GM18517 (cell line): ENCODE data around the gene KRT20.
"Not testable (repeated sequence)": the region's sequence is repeated elsewhere in the genome, so short reads cannot be mapped to it uniquely, and the experiment has no call there.

Source experiments
- ATAC-seq: cut with Tn5 transposase; IDR thresholded peaks from one replicate; pipeline ENCODE4 v1.9.1; 2021; ENCODE audit warnings: mild to moderate bottlenecking, moderate library complexity; ENCODE audit not compliant: unreplicated experiment

The KRT20 gene

DNA sequence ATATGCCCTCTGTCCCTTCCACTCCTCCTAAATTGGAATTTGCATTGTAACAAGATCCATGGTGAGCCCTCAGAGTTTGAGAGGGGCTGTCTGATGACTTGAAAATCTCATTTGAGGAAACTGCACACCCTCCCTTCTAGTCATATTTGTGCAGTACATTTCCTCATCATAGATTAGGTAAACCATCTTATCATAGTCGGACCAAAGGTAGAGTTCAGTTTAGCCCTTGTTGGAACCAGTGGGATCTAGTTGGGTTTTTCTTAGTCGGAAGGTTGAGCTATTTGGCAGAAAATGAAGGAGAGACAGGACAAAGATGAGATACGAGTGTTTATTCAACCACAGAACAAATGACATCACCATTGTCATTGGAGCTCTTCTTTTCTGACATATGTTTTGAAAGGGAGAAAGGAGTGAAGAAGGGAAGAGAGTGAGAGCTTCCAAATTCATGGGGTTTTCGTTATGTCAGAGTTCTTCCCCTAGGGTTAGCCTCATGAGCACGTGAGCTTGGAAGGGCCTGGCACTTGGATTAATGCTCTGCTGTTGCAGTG is 15.8 kb upstream of the KRT20 start:
- ATAC-seq: no peak

DNA sequence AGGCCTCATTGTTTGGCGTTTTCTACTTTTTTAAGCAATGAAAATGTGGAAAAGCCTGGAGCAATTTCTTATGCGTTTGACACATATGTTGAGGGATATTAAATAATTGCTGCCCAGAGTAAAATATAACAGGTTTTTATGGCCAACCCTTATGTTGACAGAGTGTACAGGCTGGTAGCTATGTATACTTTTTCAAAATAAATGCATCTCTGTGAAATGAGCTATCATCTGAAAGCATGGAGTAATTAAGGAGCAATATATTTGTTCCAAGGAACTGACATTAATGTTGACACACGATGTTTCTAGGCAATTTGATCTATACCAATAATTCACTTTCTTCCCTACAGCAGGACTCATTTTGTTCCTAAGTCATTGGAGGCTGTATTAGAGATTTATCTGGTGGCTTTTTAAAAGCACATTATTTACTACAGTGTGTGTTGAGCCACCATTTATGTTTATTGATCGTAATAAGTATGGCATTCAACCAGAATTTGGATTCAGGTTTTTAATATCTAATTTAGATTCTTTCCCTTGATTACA is 11.9 kb upstream of the KRT20 start:
- no peak for ATAC-seq

DNA sequence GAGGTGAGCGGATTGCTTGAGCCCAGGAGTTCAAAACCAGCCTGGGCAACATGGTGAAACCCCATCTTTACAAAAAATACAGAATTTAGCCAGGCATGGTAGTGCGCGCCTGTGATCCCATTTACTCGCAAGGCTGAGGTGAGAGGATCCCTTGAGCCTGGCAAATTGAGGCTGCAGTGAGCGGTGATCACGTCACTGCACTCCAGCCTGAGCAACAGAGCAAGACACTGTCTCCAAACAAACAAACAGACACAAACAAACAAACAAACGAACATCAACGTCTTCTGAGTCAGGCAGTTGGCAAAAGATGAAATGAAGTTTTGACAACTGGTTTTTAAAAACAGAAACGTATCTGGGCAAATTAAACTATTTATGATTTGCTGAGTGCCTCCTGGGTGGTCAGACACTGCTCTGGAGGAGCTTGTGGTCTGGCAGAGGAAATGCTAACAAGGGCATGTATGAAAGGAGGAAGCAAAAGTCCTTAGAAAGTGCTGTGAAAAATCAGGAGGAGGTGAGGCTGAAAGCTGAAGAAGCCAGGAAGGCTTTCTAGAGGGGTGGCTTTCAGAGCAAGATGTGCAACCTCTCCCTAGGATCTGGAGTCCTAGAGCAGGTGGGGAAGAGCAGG is 10.2 kb upstream of the KRT20 start:
- no peak for ATAC-seq

DNA sequence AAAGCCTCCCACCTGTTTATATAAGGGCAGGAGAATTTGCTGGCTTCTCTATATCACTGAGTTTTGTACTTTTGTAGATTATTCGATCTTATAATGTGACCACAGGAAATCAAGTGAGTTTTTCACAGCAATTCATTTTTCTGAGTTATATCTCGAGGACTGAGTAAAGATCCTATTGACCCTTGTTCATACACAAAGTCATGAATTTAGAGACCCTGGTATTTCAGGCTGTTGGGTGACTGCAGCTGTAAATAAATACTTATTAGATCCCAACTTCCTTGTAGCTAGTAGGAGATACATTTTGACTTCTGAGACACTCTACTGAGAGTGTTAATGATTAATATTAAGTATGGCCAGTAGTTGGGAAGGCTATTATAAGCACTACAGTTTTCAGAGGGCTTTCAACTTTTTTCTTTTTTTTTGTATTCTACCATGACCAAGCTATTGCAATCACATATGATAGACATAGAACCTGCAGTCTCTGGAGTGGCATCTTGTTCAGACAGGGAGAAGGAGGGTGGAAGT is 3.2 kb upstream of the KRT20 start:
- ATAC-seq: no peak

DNA sequence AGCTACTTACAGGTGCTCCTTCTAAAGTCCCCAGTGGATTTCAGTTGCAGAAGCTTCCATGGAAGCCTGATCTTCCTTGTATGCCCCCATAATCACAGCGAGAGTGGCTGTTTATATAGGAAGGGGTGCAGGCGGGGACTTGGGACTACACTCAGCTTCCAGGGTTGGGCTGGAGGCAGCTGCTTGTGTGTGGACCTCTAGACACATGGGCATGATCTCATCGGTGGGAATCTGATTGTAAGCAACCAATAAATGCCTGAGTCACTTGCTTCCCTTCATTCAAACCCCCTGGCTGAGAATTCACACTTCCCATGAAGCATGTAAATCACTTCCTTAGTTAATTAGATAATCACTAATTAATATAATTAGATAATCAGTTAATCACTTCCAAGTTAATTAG is 1.0 kb upstream of the KRT20 start:
- no peak for ATAC-seq

DNA sequence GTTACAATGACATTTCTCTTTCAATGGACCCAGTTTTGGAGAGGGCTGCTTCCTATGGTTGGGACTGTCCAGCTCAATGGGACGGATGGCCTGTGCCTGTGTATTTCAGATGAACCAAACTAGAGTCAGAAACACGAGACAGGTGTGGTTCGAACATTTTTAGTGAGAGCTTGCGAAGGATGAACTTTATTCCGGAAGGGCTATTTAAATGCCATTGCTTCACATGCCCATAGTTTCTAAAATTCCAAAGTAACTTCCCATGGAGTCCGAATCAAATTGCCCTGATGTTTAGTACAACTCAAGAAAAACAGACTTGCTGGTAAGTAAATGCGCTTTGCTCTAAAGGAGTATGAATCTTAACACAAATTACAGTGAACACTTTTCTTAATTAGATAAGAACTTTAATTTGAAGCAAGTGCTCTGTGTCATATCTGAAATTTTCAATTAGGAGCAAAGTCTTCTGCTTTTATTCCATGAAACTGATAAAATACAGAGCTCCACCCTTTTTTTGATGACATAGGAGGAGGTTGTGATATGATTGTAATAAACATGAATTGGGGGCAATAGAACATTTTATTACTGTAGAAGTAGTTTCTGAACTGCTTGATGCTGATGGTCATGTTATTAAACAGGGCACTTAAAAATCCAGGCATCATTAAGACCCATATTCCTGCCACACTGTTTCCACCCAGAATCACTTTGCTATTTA is 1.3 kb downstream of the KRT20 start:
- no peak for ATAC-seq

DNA sequence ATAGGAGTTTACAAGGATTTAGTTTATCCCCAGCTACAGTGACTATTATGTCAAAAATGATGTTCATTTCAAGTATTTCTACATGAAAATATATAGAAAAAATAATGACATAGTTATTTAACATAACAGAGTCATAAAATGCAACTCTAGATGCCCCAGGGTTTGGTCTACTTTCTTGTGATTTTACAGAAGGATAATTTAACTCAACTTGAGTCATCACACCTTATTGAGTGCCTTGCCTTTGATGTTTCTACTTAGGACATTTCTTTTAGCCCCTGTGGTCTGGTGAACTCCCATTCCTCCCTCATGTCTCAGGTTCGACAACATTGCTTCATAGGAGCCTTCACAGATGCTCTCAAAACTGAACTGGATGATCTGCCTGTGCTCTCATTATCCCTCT is 2.0 kb downstream of the KRT20 start:
- no peak for ATAC-seq

DNA sequence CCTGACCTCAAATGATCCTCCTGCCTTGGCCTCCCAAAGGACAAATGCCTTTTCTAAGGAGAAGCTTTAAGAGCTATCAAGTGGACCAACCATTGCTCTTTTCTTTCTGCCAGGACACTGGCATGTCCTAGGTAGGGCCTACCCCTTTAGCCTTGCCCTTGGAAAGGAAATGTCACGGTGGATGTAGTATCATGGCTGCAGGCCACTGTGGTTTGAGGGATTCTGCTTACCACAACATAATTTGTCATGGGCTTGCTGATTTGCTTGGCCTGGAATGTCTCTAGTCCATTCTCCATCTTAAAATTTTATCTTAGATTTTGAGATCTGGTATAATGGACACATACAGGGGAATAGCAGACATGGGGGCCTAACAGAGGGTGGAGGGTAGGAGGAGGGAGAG is 6.0 kb downstream of the KRT20 start:
- ATAC-seq: no peak

DNA sequence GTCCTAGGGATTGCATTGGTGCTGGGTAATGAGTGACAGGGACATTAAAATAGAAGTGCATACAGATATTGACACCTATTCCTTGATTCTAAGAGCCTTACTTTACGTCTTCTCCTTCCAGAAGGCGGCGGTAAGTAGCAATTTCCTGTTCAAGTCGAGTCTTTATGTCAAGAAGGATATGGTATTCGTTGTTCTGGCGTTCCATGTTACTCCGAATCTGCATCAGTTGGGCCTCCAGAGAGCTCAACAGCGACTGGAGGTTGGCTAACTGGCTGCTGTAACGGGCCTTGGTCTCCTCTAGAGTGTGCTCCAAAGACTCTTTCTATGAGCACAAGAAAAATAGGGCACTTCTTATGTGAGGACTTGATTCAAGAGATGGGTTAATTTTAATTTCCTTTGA is 7.0 kb downstream of the KRT20 start:
- ATAC-seq: no peak

DNA sequence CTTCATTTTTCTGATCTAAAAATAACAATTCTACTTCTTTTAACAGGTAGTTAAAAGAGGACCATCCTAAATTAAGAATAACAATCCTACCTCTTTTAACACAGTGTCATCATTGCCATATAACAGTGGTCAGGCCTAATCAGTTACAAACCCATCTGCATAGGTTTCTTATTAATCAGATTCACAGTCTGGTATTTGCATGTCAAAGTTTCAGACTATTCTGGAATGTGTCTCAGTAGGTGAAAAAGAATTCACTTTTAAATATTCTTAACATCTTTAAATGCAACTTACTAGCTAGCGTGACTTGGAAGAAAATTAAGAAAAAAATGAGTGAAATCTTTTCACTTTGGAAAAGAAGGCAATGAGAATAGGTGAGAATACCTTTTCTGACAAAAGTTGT is 11.2 kb downstream of the KRT20 start:
- ATAC-seq: no peak

DNA sequence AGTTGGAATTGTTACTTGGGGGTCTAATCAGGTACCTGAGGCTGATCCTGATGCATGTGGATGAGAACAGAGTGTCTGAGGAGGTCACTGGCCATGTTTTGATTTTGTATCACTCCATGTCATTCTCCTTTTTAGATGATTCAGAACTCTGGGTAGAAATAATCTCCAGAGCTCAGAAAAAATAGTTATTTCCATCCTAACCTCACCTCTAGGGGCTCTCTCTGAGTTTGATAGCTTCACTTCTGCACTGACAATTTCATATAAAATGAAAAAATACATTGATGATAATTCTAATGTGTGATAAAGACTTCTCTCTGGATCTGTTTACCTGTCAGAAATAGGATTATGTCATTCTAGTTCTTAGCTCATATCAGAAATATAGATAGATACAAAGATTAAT is 11.8 kb downstream of the KRT20 start:
- no peak for ATAC-seq

DNA sequence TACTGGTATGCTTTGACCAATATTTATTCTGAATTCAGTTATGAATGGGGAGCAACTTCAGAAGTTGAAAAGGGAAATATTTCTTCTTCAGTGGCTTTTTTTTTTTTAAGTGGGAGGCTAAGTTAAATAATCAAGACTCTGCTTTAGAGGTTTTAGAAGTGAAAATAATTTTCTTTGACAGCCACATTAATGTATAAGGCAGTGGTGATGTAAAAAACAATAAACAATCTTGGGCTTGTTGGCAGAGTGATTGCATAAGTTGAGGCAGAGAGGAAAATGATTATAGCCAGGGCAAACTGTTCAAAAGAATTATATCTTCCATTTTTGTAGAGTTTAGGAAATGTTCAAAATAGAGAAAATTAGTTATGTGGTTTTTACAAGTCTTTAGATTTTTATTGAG is 12.6 kb downstream of the KRT20 start:
- no peak for ATAC-seq

DNA sequence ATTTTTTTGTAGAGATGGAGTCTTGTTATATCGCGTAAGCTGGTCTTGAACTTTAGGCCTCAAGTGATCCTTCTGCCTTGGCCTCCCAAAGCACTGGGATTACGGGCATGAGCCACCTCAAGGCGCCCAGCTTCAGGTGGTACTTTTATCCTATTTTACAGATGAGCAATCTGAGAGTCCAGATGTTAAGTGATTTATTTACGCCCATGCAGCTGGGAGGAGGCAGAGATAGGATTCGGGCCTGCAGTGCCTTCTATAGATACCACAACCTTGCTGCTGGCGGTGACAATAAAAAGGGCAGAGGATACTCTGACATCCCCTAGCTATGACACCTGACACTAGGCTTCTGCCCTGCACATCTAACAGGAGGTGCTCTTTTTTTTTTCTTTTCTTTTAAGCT is 13.7 kb downstream of the KRT20 start:
- no peak for ATAC-seq

DNA sequence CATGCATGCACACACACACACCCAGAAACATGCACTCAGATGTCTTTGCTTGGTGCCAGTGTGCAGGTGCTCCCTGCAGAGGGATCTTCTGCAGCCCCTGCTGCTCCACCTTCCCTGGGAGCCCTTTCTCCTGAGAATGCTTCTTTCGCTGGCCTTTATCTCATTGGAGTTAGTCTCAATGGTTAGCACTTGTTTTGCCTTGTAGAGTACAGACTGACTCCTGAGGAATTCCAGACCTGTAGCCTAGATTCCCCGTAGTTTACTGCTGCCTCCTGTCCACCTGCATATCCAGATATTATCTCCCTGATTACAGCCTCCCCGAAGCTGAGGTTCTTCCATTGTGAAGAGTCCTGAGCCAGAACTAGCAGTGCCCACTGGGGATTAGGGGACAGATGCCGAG is 14.9 kb downstream of the KRT20 start:
- ATAC-seq: no peak

DNA sequence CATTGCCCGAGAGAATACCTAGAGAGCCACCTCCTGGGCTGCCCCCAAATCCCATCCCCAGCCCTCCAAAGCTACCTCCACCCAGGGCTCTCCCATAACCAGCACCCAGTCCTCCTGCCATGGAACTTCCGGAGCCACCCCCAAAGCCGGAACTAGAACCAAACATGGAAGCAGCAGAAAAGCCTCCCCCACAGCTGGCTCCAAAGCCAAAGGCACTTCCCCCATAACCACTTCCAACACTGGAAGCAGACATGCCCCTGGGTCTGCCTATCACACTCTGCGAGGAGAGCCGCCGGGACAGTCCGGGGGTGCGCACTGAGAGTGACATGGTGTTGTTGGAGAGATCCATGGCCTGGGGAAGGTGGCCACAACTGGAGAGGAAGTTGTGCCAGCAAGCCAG is 18.2 kb downstream of the KRT20 start, which contains the start of gene KRT12:
Gene KRT12 (minus strand): TSS at position 386 of the 400 bp plus-strand sequence. CDS start 37 bp downstream, at position 349.
- ATAC-seq: no peak

DNA sequence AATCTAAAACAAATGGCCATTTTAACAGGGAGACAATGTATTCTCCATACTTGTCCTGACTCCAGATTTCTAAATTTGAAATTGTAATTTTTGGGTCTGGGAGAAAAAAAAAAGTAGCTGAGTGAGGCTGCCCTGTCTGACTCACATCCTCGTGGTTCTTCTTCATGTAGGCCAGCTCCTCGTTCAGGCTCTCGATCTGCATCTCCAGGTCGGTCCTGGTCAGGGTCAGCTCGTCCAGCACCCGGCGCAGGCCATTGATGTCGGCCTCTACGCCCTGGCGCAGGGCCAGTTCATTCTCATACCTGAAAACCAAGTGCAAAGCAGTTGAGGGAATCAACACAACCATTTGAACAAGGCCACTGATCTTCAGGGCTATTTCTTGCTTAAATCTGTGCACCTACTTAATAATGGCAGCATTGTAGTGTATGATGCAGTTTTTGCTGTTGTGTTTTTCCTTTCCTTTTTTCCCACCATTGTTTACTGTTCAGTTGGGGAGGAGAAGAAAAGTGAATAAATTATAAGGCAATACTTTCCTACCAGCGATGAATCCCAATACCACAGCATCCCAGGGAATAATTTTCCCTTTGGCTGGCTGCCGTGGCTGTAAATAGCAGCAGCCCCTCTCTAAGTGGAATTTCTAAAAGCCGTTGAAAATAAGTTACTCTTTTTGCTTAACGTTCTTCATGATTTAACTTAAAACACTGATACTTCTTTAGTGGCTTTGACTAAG is 20.2 kb downstream of the KRT20 start:
- no peak for ATAC-seq

DNA sequence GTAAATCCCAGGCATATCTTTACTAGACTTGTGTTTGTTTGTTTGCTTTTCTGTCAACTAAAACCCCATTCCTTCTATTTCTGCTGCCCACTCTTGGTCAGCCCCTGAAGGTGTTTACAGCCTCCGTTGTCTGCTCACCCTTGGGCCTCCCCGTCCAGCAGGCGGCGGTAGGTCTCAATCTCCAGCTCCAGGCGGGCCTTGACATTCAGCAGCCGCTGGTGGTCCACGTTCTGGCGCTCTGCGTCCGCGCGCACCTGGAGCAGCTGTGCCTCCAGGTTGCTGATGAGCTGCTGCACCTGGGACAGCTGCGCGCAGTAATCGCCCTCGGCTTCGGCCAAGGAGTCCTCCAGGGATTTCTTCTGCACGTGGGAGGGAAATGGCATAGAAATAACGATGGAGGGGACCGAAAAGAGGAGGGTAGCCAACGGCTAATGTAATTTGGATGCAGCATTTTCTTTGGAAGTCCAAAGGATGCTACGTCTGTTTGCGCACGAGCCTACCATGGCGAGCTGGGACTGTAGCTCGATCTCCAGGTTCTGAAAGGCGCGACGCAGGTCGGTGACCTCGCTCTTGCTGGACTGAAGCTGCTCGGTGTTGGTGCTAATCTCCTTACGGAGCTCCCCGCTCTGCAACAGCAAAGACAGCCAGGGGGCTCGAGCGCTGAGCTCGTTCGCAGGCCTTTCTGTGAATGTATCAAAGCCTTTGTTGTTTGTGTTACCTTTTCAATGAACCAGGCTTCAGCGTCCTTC is 21.9 kb downstream of the KRT20 start:
- no peak for ATAC-seq

DNA sequence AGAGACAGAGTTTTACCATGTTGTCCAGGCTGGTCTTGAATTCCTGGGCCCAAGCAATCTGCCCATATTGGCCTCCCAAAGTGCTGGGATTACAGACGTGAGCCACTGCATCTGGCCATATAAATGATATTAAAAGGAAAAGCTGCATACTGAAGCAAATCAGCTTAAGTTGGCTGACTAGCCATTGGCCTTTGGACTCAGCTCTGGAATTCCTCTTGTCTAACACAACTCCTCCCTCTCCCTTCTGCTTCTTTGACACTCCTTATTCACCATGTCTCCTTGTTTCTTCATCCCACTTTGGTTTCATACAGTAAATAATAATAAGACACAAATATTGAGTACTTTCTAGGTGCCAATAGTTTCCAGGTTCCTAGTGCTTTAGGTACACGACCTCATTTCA is 25.5 kb downstream of the KRT20 start:
- no peak for ATAC-seq

DNA sequence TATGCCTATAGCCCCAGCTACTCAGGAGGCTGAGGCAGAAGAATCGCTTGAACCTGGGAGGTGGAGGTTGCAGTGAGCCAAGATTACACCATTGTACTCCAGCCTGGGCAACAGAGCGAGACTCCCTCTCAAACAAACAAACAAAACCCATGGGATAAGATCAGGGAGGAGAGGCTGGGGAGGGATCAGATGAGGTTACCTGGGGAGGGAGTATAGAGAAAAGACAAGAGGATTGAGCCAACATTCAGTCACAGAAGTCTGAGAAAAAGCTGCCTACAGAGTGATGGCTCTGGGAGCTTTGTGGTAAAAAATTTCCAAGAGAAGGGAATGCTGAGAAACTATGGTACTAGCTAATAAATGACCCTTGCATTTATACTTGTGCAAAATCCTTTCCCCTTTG is 26.4 kb downstream of the KRT20 start:
- ATAC-seq: not testable (repeated sequence)

DNA sequence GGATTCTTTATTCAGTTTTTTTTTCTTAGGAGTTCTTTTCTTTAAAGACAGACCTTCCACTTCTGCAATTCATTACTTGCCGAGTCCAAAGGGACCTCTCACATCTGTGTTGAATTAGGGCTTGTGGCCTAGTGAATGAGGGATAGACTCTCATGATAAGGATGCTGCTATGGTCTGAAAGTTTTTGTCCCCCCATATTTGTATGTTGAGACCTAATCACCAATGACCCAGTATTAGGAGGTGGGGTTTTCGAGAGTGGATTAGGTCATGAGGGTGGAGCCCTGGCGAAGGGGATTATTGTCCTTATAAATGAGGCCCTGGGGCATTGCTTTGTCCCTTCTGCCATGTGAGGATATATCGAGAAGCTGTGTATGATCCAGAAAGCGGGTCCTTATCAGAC is 27.5 kb downstream of the KRT20 start:
- ATAC-seq: no peak
